Stomach (tissue), 4 donors: ENCODE measurements around the gene RGS19.

Experiments used
- EP300 ChIP-seq: sonication (generic); formaldehyde crosslinking; IDR thresholded peaks from one replicate; pipeline ENCODE4 v1.6.1; 2017; ENCODE audit warnings: antibody characterized with exemption
- POLR2A ChIP-seq, 4 donors: fragments of 450-650 bp; IDR thresholded peaks; one replicate each; pipeline ENCODE4 v1.6.1; 2016; ENCODE audit warnings: antibody characterized with exemption in 4 of 4, control low read depth in 2 of 4, mild to moderate bottlenecking in 1 of 4, moderate library complexity in 1 of 4
- POLR2AphosphoS5 ChIP-seq, 3 donors: sonication (generic); formaldehyde crosslinking; IDR thresholded peaks; one replicate each; pipeline ENCODE4 v1.6.1; 2016; ENCODE audit warnings: antibody characterized with exemption in 3 of 3
- TF ChIP-seq, protein P1 (sequence below), 7 experiments: fragments of 450-650 bp in 4 of 7; fragments of 200-600 bp in 3 of 7; sonication (generic) in 3 of 7; IDR thresholded peaks; one replicate each; pipeline ENCODE4 v1.5.1; 2016 to 2019; ENCODE audit warnings: antibody characterized with exemption in 7 of 7, control low read depth in 2 of 7, mild to moderate bottlenecking in 1 of 7

DNA sequence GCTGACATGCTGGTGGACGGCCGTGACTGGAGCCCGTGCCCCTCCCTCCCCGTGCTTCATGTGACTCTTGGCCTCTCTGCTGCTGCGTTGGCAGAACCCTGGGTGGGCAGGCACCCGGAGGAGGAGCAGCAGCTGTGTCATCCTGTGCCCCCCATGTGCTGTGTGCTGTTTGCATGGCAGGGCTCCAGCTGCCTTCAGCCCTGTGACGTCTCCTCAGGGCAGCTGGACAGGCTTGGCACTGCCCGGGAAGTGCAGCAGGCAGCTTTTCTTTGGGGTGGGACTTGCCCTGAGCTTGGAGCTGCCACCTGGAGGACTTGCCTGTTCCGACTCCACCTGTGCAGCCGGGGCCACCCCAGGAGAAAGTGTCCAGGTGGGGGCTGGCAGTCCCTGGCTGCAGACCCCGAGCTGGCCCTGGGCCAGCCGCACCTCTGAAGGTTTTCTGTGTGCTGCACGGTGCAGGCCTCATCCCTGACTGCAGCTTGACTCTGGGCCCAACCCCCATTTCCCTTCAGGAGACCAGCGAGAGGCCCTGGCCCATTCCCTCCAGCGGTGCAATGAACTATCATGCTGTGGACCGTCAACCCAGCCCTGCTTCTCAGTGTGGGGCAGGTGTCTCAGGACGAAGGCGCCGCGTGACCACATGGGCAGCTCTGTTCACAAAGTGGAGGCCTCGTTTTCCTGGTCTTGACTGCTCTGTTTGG lies 19.9 kb upstream of the RGS19 start:
- TF ChIP-seq EP300, result no peak
- TF ChIP-seq, protein P1, sequence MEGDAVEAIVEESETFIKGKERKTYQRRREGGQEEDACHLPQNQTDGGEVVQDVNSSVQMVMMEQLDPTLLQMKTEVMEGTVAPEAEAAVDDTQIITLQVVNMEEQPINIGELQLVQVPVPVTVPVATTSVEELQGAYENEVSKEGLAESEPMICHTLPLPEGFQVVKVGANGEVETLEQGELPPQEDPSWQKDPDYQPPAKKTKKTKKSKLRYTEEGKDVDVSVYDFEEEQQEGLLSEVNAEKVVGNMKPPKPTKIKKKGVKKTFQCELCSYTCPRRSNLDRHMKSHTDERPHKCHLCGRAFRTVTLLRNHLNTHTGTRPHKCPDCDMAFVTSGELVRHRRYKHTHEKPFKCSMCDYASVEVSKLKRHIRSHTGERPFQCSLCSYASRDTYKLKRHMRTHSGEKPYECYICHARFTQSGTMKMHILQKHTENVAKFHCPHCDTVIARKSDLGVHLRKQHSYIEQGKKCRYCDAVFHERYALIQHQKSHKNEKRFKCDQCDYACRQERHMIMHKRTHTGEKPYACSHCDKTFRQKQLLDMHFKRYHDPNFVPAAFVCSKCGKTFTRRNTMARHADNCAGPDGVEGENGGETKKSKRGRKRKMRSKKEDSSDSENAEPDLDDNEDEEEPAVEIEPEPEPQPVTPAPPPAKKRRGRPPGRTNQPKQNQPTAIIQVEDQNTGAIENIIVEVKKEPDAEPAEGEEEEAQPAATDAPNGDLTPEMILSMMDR (IDR thresholded peaks at IDR 0.05), result no peak
- TF ChIP-seq POLR2A (IDR thresholded peaks at IDR 0.05), result no peak
- TF ChIP-seq POLR2AphosphoS5 (IDR thresholded peaks at IDR 0.05), result no peak
